ENCODE measurements around the gene KDM4C.

KDM4C gene

GRCh38 chr9:7125231-7125630 lies 367.5 kb downstream of the KDM4C start:
- no peak for DNase-seq
- H3K27me3 ChIP-seq (replicated peaks) = no peaks in the 10 kb centered on the region
- TF ChIP-seq CTCF (IDR thresholded peaks at IDR 0.05; ENCODE audit: low read depth, low read length, missing control alignments) = no peak
- H3K27ac ChIP-seq = no peak overlapping the region
- no peaks in the 10 kb centered on the region for H3K36me3 ChIP-seq (replicated peaks)
- H3K4me3 ChIP-seq (ENCODE audit: low read depth, low read length) = no peak overlapping the region
- in situ Hi-C loops (cut with HindIII; ENCODE audit: low pct_ligation_motif_present, low sequenced_read_pairs) = no loop called here

- H3K36me3 ChIP-seq (replicated peaks) = no peaks in the 10 kb centered on the region
- DNase-seq = no peak
- in situ Hi-C loops (cut with HindIII; ENCODE audit: low pct_ligation_motif_present, low sequenced_read_pairs) = no loop called here
- H3K4me3 ChIP-seq (ENCODE audit: low read depth, low read length) = no peak overlapping the region
- H3K27me3 ChIP-seq (replicated peaks) = no peaks in the 10 kb centered on the region
- no peak for TF ChIP-seq CTCF (IDR thresholded peaks at IDR 0.05; ENCODE audit: low read depth, low read length, missing control alignments)
- H3K27ac ChIP-seq = no peak overlapping the region
Observed at GRCh38 chr9:7129391-7129790, 371.6 kb downstream of the KDM4C start.

- no peak for TF ChIP-seq CTCF (IDR thresholded peaks at IDR 0.05; ENCODE audit: low read depth, low read length, missing control alignments)
- Histone ChIP-seq H3K4me3 (ENCODE audit: low read depth, low read length) (no peak overlapping the region), H3K27ac (no peak overlapping the region), H3K36me3 (replicated peaks) (no peaks in the 10 kb centered on the region), H3K27me3 (replicated peaks) (no peaks in the 10 kb centered on the region)
- DNase-seq = no peak
- in situ Hi-C loops (cut with HindIII; ENCODE audit: low pct_ligation_motif_present, low sequenced_read_pairs) = no loop called here
Observed at GRCh38 chr9:7130266-7130820, 372.6 kb downstream of the KDM4C start.

GRCh38 chr9:7132605-7133004 lies 374.8 kb downstream of the KDM4C start:
- no peak for DNase-seq
- no peak overlapping the region for H3K4me3 ChIP-seq (ENCODE audit: low read depth, low read length)
- H3K27ac ChIP-seq = no peak overlapping the region
- no peak for TF ChIP-seq CTCF (IDR thresholded peaks at IDR 0.05; ENCODE audit: low read depth, low read length, missing control alignments)
- H3K36me3 ChIP-seq (replicated peaks) = no peaks in the 10 kb centered on the region
- no peaks in the 10 kb centered on the region for H3K27me3 ChIP-seq (replicated peaks)
- in situ Hi-C loops (cut with HindIII; ENCODE audit: low pct_ligation_motif_present, low sequenced_read_pairs) = no loop called here

GRCh38 chr9:7135735-7136134 lies 378.0 kb downstream of the KDM4C start:
- Histone ChIP-seq H3K36me3 (replicated peaks) (no peaks in the 10 kb centered on the region), H3K27ac (no peak overlapping the region), H3K4me3 (ENCODE audit: low read depth, low read length) (no peak overlapping the region), H3K27me3 (replicated peaks) (no peaks in the 10 kb centered on the region)
- in situ Hi-C loops (cut with HindIII; ENCODE audit: low pct_ligation_motif_present, low sequenced_read_pairs) = no loop called here
- DNase-seq = no peak
- no peak for TF ChIP-seq CTCF (IDR thresholded peaks at IDR 0.05; ENCODE audit: low read depth, low read length, missing control alignments)

- Histone ChIP-seq H3K4me3 (ENCODE audit: low read depth, low read length) (no peak overlapping the region), H3K27me3 (replicated peaks) (no peaks in the 10 kb centered on the region), H3K36me3 (replicated peaks) (no peaks in the 10 kb centered on the region), H3K27ac (no peak overlapping the region)
- no peak for DNase-seq
- no peak for TF ChIP-seq CTCF (IDR thresholded peaks at IDR 0.05; ENCODE audit: low read depth, low read length, missing control alignments)
- in situ Hi-C loops (cut with HindIII; ENCODE audit: low pct_ligation_motif_present, low sequenced_read_pairs) = no loop called here
Observed at GRCh38 chr9:7137040-7137439, 379.3 kb downstream of the KDM4C start.

All from brain microvascular endothelial cell (primary cell).